Esophagus muscularis mucosa (tissue), 4 donors: ENCODE data around the gene STK33. TPM values are rescaled to one million over a fixed set of nuclear protein-coding genes. Genes with fewer than 3 reads are reported as not detected.

Experiments used
- DNase-seq: peaks from one replicate; pipeline ENCODE4 v3.0.0-alpha.2; 2017; ENCODE audit errors: extremely low spot score
- H3K27ac ChIP-seq, 4 donors: fragments of 200-600 bp; sonication (generic); replicated peaks in 1 of 4; 1 replicate in 3 of 4; 2 replicates in 1 of 4; pipeline ENCODE4 v1.5.1; 2016 to 2019; ENCODE audit warnings: mild to moderate bottlenecking in 1 of 4
- H3K27me3 ChIP-seq, 4 donors: fragments of 200-600 bp; sonication (generic); one replicate each; pipeline versions ENCODE4 v1.5.1 to v1.6.0; 2016 to 2019
- H3K36me3 ChIP-seq, 4 donors: fragments of 200-600 bp; sonication (generic); one replicate each; pipeline ENCODE4 v1.5.1; 2016 to 2019
- H3K4me1 ChIP-seq, 4 donors: fragments of 200-600 bp; sonication (generic); one replicate each; pipeline ENCODE4 v1.5.1; 2016 to 2019
- H3K4me3 ChIP-seq, 4 donors: fragments of 200-600 bp; sonication (generic); 1 replicate in 2 of 4; 2 replicates in 2 of 4; pipeline ENCODE4 v1.5.1; 2016 to 2019; ENCODE audit warnings: mild to moderate bottlenecking in 4 of 4, moderate library complexity in 1 of 4
- H3K9me3 ChIP-seq, 4 donors: fragments of 200-600 bp; sonication (generic); 1 replicate in 3 of 4; 2 replicates in 1 of 4; pipeline ENCODE4 v1.5.1; 2016 to 2019
- CTCF ChIP-seq, 3 experiments: fragments of 200-600 bp in 2 of 3; fragments of 450-650 bp in 1 of 3; sonication (generic) in 2 of 3; IDR thresholded peaks; one replicate each; pipeline ENCODE4 v1.5.1; 2017 to 2019; ENCODE audit warnings: antibody characterized with exemption in 3 of 3, mild to moderate bottlenecking in 2 of 3, moderate library complexity in 1 of 3
- EP300 ChIP-seq: sonication (generic); formaldehyde crosslinking; IDR thresholded peaks from one replicate; pipeline ENCODE4 v1.6.1; 2017; ENCODE audit warnings: antibody characterized with exemption
- POLR2A ChIP-seq: fragments of 450-650 bp; IDR thresholded peaks from one replicate; pipeline ENCODE4 v1.6.1; 2017; ENCODE audit warnings: antibody characterized with exemption, moderate library complexity, mild to moderate bottlenecking, low read depth
- POLR2AphosphoS5 ChIP-seq, 2 donors: sonication (generic); formaldehyde crosslinking; IDR thresholded peaks; one replicate each; pipeline ENCODE4 v1.6.1; 2017; ENCODE audit warnings: antibody characterized with exemption in 2 of 2
- WGBS: methylation state at CpG from one replicate; pipeline ENCODE4 v1.1.5; 2018; 5-methylcytosine and 5-hydroxymethylcytosine counted together
- intact Hi-C: fragments of 100-400 bp; cut with DNase I; formaldehyde crosslinking; loops from one replicate; pipeline ENCODE4 v1.15.1; 2023
- small RNA-seq, 3 donors: library from RNA; depleted of rRNA; stranded (forward); fragments of <200 nt; gene quantifications; one replicate each; pipeline ENCODE3, GENCODE V24; 2016
- total RNA-seq, 4 donors: library from RNA; depleted of rRNA; stranded (reverse); fragments of >200 nt; gene quantifications; one replicate each; pipeline versions ENCODE4 v1.1.0 to v1.2.1, GENCODE V29; 2016

The STK33 gene
- total RNA-seq, 4 donors from 2014 or later = 12.7 to 29.1 (median 19.8) TPM

- no peak for DNase-seq
- Histone ChIP-seq H3K27me3 (no peaks in the 10 kb centered on the region), H3K4me1 (no peaks in the 10 kb centered on the region), H3K36me3 (no peaks in the 10 kb centered on the region), H3K4me3 (no peak overlapping the region), H3K9me3 (no peaks in the 10 kb centered on the region), H3K27ac (no peak overlapping the region)
- intact Hi-C loops = no loop called here
- 75% methylated on average over 15 of the region's 18 CpGs for WGBS
- TF ChIP-seq EP300 (no peak), POLR2AphosphoS5 (IDR thresholded peaks at IDR 0.05) (no peak), POLR2A (no peak), CTCF (IDR thresholded peaks at IDR 0.05) (no peak)
Observed at GRCh38 chr11:8342821-8343681, 251.0 kb downstream of the STK33 start.

GRCh38 chr11:8341996-8342395, 252.0 kb downstream of the STK33 start:
- Histone ChIP-seq H3K27ac (no peak overlapping the region), H3K27me3 (no peaks in the 10 kb centered on the region), H3K9me3 (no peaks in the 10 kb centered on the region), H3K4me1 (no peaks in the 10 kb centered on the region), H3K36me3 (no peaks in the 10 kb centered on the region), H3K4me3 (no peak overlapping the region)
- WGBS = 91% methylated on average over 5 of the region's 5 CpGs
- intact Hi-C loops = no loop called here
- DNase-seq = no peak
- TF ChIP-seq POLR2AphosphoS5 (IDR thresholded peaks at IDR 0.05) (no peak), POLR2A (no peak), CTCF (IDR thresholded peaks at IDR 0.05) (no peak), EP300 (no peak)

Small RNAs within 50 kb of the gene (small RNA-seq; reads per million reads assigned to genes)
- gene RF00601 = 0 reads per million in 3 donors

Other genes starting within 250 kb of the STK33 start
- 1 to 10 TPM; 2.2 to 5.4 (median 3.1) TPM for gene TRIM66, start 88.4 kb upstream of the STK33 start, total RNA-seq
- gene RPL27A, start 88.6 kb upstream of the STK33 start, total RNA-seq = 1,000 to 10,000 TPM in 1 of 4 donors, 100 to 1,000 TPM in 3; 665 to 1,629 (median 791) TPM